Fibroblast of lung (primary cell): ENCODE data around the gene CRABP2. TPM values are rescaled to one million over a fixed set of nuclear protein-coding genes. Genes with fewer than 3 reads are reported as not detected.

Experiments
- DNase-seq, 2 donors: peaks; one replicate each; pipeline versions ENCODE4 v3.0.0 to v3.0.0-alpha.2; 2010; ENCODE audit warnings: low read depth in 2 of 2
- H2AFZ ChIP-seq: 2 replicates; pipeline ENCODE4 v1.5.1; 2012; ENCODE audit warnings: low read length, control low read depth, inconsistent platforms
- H3K27ac ChIP-seq: 2 replicates; pipeline ENCODE4 v1.5.1; 2011; ENCODE audit warnings: low read length, control low read depth; ENCODE audit not compliant: insufficient read depth
- H3K27me3 ChIP-seq: 2 replicates; pipeline ENCODE4 v1.5.1; 2011; ENCODE audit warnings: mild to moderate bottlenecking, low read length; ENCODE audit not compliant: control insufficient read depth, insufficient read depth
- H3K36me3 ChIP-seq: 2 replicates; pipeline ENCODE4 v1.5.1; 2011; ENCODE audit warnings: low read length; ENCODE audit not compliant: control insufficient read depth, insufficient read depth
- H3K4me1 ChIP-seq: 2 replicates; pipeline ENCODE4 v1.5.1; 2011; ENCODE audit warnings: low read length; ENCODE audit not compliant: control insufficient read depth, insufficient read depth; ENCODE audit errors: extremely low read depth
- H3K4me2 ChIP-seq: 2 replicates; pipeline ENCODE4 v1.5.1; 2011; ENCODE audit warnings: low read length, control low read depth; ENCODE audit not compliant: insufficient read depth; ENCODE audit errors: extremely low read depth
- H3K4me3 ChIP-seq, 4 experiments: fragments of 200-600 bp in 1 of 4; sonication (generic) in 1 of 4; replicated peaks in 1 of 4; 2 replicates each; pipeline ENCODE4 v1.5.1; 2011 to 2016; ENCODE audit warnings: low read length in 4 of 4, low read depth in 3 of 4, mild to moderate bottlenecking in 3 of 4, control low read depth in 2 of 4, inconsistent platforms in 1 of 4, mixed read lengths in 1 of 4; ENCODE audit not compliant: insufficient read depth in 1 of 4; ENCODE audit errors: control extremely low read depth in 1 of 4
- H3K79me2 ChIP-seq: 2 replicates; pipeline ENCODE4 v1.5.1; 2012; ENCODE audit warnings: mild to moderate bottlenecking, low read length, inconsistent platforms; ENCODE audit not compliant: control insufficient read depth, insufficient read depth
- H3K9ac ChIP-seq: 2 replicates; pipeline ENCODE4 v1.5.1; 2011; ENCODE audit warnings: mild to moderate bottlenecking, low read length, control low read depth; ENCODE audit not compliant: insufficient read depth
- H3K9me3 ChIP-seq: 2 replicates; pipeline ENCODE4 v1.5.1; 2012; ENCODE audit warnings: low read depth, low read length; ENCODE audit not compliant: control insufficient read depth, insufficient read depth
- H4K20me1 ChIP-seq: 2 replicates; pipeline ENCODE4 v1.5.1; 2011; ENCODE audit warnings: low read length; ENCODE audit not compliant: control insufficient read depth, insufficient read depth; ENCODE audit errors: extremely low read depth
- CTCF ChIP-seq, 2 donors: IDR thresholded peaks in 1 of 2; conservative IDR thresholded peaks in 1 of 2; 1 replicate in 1 of 2; 2 replicates in 1 of 2; pipeline ENCODE4 v1.5.1; 2011 to 2012; ENCODE audit warnings: low read length in 2 of 2, control low read depth in 1 of 2, inconsistent platforms in 1 of 2, low read depth in 1 of 2, mild to moderate bottlenecking in 1 of 2
- EZH2 ChIP-seq: IDR thresholded peaks from 2 replicates; pipeline ENCODE4 v1.5.1; 2012; ENCODE audit warnings: low read length, control low read depth, mild to moderate bottlenecking; ENCODE audit errors: missing control alignments
- polyA plus RNA-seq, 2 donors: library from polyadenylated mRNA; depleted of rRNA in 1 of 2; stranded (reverse) in 1 of 2; unstranded in 1 of 2; fragments of >200 nt; gene quantifications; 2 replicates each; pipeline ENCODE4 v1.2.1, GENCODE V29; 2011 to 2012; ENCODE audit warnings: missing spikeins in 1 of 2
- total RNA-seq: library from RNA; depleted of rRNA; stranded (reverse); fragments of >200 nt; gene quantifications from 2 replicates; pipeline ENCODE4 v1.2.1, GENCODE V29; 2014

CRABP2 gene
- total and polyA plus RNA-seq, 2 donors (not counting 1 experiment from before 2014, with no cell fraction given): 48.9 to 70.4 TPM

- H3K4me3 ChIP-seq: peak overlapping the region; percentile 34 to 49 (median 38)
- no peaks in the 10 kb centered on the region for H3K27me3 ChIP-seq
- DNase-seq: peak; percentile 78 to 83
- no peaks in the 10 kb centered on the region for H3K9me3 ChIP-seq
- peak overlapping the region; percentile 93 for H3K4me2 ChIP-seq
- H3K27ac ChIP-seq: no peak overlapping the region
- TF ChIP-seq CTCF (conservative IDR thresholded peaks at IDR 0.05 in 1 of 2, IDR thresholded peaks at IDR 0.05 in 1 of 2; ENCODE audit: low read depth in 1 of 2, low read length in 2 of 2) (peak; percentile 95), EZH2 (no peak)
- H4K20me1 ChIP-seq: no peaks in the 10 kb centered on the region
- H3K9ac ChIP-seq: peak overlapping the region; percentile 13
- H3K4me1 ChIP-seq: peaks cover 15% of the 10 kb centered on the region
- peak overlapping the region; percentile 82 for H2AFZ ChIP-seq
- no peaks in the 10 kb centered on the region for H3K79me2 ChIP-seq
- no peaks in the 10 kb centered on the region for H3K36me3 ChIP-seq
These were observed 16.1 kb downstream of the CRABP2 start for GRCh38 chr1:156689035-156689952.

GRCh38 chr1:156684227-156684782 lies 21.1 kb downstream of the CRABP2 start:
- peak in 1 of 2 donors; percentile 65 for DNase-seq

More at GRCh38 chr1:156684227-156684782, 21.1 kb downstream of the CRABP2 start:
- Histone ChIP-seq H3K4me2 (no peak overlapping the region), H3K27ac (no peak overlapping the region), H3K4me3 (no peak overlapping the region), H3K9ac (no peak overlapping the region), H2AFZ (no peak overlapping the region), H4K20me1 (no peaks in the 10 kb centered on the region), H3K36me3 (no peaks in the 10 kb centered on the region), H3K79me2 (no peaks in the 10 kb centered on the region), H3K4me1 (peaks cover 3% of the 10 kb centered on the region), H3K27me3 (no peaks in the 10 kb centered on the region), H3K9me3 (no peaks in the 10 kb centered on the region)
- TF ChIP-seq CTCF (conservative IDR thresholded peaks at IDR 0.05 in 1 of 2, IDR thresholded peaks at IDR 0.05 in 1 of 2; ENCODE audit: low read depth in 1 of 2, low read length in 2 of 2): no peak
- no peak for TF ChIP-seq EZH2
